Measurements from ENCODE around the gene GBE1.

GBE1 gene

DNA sequence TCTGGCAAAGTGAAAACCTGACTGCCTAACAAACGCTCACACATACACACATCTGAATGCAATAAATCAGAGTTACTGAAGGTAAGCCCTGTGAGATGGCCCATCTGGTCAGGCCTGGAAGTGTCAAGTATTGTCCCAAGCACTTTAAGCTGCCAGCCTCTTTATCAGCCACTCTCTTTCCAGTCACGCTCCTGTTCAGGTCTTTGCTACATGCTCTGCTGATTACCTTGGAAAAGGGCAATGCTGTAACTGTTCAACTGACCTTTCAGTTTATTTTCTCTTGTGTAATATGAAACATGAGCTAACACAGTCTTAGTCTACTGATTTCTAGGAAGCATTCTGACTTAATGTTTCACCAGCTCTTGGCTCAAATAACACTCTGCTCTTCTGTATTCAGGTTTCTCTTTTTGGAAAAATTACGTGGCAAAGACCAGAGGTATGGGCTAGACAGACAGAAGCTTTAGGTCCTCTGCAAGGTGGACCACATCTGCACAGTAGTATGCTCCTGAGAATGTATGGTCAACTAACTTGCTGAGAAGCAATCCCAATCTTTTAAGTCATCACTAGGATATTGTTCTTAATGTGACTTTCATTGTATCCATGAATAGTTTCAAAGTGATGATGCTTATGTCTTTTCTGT lies 44.5 kb downstream of the GBE1 start:
- DNase-seq (ENCODE audit: low read depth, low spot score): no peak
- H3K4me3 ChIP-seq (ENCODE audit: low read length): no peak overlapping the region

DNA sequence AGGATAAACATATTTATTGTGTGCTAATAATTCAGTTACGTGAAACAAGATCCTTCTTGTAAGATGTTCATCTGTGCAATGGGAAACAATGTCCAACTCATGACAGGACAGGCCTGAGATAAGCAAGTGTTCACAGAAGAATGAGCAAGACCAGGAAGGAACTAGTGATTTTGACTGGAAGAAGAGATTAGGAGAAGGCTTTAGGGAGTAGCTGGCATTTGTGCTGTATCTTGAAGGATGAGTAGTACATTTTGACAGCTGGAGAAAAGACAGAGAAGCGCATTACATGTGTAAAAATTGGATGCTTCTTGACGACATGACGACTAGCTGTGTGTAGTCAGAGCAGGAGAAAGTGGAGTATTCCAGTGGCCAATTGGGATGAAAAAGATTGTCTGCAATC lies 48.4 kb downstream of the GBE1 start:
- no peak overlapping the region for H3K4me3 ChIP-seq (ENCODE audit: low read length)
- no peak for DNase-seq (ENCODE audit: low read depth, low spot score)

DNA sequence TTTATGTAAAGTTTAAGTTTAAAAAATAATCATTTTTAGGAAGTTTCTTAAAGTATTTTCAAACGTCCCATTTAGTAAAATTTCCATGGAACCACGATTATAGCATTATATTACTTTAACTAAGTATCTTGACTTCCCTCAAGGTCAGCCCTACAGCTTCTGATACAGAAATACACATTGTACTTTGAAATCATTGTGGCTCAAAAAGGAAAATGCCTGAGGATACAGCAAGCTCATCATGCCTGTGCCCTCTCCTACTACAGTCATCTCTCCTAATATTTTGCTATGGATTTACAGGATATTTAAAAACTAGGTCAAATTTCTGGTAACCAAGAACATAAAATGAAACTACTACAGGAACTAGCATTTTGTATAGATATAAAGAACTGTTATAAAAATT lies 51.8 kb downstream of the GBE1 start:
- DNase-seq (ENCODE audit: low read depth, low spot score): no peak
- H3K4me3 ChIP-seq (ENCODE audit: low read length): no peak overlapping the region

DNA sequence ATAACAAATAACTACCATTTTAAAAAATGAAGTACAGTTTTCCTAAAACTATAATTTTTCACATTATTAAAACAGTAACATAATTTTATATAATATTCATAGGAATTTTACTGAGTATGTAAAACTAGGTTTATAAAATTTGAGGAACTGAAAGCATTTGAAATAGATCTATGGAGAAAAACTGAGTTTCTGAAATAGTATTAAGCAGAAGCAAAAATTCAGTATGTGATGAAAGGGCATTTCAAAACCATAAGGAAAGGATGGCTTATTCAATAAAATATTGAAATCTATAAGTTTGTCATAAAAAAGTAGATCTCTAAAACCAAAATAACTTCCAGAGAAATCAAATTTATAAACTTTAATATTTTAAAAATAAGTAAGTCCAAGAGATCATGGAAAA lies 53.4 kb downstream of the GBE1 start:
- no peak for DNase-seq (ENCODE audit: low read depth, low spot score)
- no peak overlapping the region for H3K4me3 ChIP-seq (ENCODE audit: low read length)

DNA sequence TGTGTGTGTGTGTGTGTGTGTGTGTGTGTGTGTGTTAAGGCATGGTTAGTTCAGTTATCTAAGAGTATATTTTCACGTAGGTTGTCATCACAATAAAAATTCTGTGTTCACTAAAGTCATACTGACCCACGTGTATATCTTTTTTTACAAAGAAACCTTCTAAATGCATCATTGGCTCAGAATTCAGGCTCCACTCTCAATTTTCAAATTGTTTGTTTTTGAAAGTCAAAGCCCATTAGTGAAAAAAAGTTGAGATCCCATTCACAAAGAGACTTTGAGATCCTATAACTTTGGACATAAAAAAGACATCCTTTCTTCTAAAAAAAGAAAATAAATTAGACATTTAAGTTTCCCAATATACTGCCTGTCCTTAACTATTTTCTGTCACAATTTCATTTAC lies 59.3 kb downstream of the GBE1 start:
- no peak overlapping the region for H3K4me3 ChIP-seq (ENCODE audit: low read length)
- DNase-seq (ENCODE audit: low read depth, low spot score): no peak

DNA sequence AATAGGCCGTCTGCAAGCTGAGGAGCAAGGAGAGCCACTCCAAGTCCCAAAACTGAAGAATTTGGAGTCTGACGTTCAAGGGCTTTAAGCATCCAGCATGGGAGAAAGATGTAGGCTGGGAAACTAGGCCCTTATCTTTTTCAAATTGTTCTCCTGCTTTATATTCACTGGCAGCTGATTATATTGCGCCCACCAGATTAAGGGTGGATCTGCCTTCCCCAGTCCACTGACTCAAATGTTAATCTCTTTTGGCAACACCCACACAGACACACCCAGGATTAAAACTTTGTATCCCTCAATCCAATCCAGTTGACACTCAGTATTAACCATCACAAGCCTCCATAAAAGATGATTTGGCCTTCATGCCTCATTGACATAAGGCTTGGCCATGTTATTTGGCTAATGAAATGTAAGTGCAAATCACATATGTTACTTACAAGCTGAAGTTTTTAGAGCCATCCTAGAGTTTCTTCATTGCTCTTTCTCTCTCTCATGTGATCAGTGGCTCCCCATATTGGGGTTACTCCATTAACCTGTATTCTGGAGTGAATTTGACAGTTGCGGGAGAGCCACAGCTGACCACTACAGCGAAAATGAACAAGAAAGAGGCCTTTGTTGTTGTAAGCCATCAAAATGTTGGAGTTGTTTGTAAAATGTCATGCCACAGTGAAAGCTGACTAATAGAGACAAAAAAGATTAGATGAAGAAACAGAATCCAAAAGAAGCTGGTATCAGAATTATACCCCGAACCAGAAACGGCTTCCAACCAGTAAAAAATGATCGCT lies 61.7 kb downstream of the GBE1 start:
- no peak overlapping the region for H3K4me3 ChIP-seq (ENCODE audit: low read length)
- no peak for DNase-seq (ENCODE audit: low read depth, low spot score)

DNA sequence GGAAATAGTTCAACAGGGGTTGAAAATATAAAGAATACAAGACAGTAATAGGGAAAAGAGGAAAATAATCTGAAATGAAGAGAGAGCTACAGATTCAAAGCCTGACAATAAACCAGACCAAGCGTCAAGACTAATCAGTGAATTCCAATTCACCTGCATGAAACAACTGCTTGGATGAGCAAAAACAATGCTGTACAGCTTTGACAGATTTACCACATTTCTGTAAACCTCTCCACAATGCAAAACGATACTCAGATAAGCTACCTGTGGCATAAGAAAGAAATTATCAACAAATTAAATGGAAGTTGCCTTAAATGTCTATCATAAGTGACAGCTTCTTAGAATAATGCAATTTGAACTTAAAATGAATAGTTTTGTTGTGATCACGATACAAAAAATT lies 65.4 kb downstream of the GBE1 start:
- DNase-seq (ENCODE audit: low read depth, low spot score): no peak
- H3K4me3 ChIP-seq (ENCODE audit: low read length): no peak overlapping the region

DNA sequence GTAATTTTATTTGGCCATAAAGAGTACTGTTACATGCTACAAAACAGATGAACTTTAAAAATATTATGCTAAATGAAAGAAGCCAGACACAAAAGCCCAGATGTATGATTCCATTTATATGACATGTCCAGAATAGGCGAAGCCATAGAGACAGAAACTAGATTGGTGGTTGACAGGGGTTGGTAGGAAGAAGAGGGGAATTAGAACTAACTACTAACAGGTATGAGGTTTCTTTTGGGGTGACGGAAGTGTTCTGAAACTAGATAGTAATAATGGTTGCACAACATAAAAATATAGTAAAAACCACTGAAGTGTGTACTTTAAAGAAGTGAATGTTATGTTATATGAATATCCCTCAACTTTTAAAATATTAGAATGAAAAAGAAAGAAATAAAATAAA lies 66.1 kb downstream of the GBE1 start:
- no peak overlapping the region for H3K4me3 ChIP-seq (ENCODE audit: low read length)
- no peak for DNase-seq (ENCODE audit: low read depth, low spot score)

DNA sequence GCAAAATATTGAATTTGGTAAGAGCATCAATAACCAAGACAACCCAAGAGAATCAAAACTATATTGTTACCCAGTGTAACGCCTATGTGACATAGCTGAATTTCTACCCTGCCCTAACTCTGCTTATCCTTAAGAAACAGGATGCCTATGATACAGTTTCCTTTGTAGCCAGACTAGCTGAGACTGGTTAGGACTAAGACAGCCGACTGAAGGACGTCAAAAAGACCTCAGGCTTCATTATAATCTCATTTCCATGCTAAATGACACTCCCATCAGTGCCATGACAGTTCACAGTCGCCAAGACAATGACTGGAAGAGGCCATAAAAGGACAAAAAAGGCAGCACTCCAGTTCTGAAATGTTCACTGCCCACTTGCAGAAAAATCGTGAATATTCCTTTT lies 66.8 kb downstream of the GBE1 start:
- DNase-seq (ENCODE audit: low read depth, low spot score): no peak
- H3K4me3 ChIP-seq (ENCODE audit: low read length): no peak overlapping the region

DNA sequence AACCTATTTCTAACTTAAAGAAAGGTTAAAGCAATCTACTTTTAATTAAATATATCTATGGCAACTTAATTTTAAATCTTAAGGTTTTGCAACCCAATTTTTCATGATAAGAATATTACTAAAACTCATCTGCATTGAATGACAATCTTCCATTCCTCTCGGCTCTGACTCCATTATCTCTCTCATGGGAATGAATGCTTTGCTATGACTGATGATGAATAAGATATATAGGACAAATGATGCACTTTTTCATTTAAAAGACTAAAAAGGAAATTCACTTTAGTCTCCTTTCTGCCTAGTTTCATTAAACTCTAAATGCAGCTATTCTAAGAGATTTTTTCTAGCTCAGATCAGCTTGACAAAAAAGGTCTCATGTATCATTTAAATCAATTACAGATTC lies 68.7 kb downstream of the GBE1 start:
- DNase-seq (ENCODE audit: low read depth, low spot score): no peak

DNA sequence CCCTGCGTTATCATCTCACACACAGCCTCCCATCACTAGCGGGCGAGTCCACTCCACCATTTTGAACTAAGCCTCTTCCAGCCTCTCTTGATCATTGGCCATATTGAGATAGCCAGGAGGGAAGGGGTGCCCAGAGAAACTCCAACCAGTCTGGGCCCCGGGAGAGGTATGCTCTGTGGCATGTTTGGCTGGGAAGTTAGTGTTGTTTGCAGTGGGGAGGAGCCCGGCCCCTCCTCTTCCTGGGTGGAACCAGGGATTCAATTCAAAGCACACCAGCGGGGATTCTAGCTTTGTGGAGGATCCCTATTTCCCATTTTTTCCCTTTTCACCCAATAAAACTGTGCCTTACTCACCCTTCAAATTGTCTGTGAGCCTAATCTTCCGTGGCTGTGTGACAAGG lies 71.8 kb downstream of the GBE1 start:
- no peak for DNase-seq (ENCODE audit: low read depth, low spot score)
- H3K4me3 ChIP-seq (ENCODE audit: low read length): no peak overlapping the region

More for the DNA sequence above, 68.7 kb downstream of the GBE1 start:
- H3K4me3 ChIP-seq (ENCODE audit: low read length): no peak overlapping the region

DNA sequence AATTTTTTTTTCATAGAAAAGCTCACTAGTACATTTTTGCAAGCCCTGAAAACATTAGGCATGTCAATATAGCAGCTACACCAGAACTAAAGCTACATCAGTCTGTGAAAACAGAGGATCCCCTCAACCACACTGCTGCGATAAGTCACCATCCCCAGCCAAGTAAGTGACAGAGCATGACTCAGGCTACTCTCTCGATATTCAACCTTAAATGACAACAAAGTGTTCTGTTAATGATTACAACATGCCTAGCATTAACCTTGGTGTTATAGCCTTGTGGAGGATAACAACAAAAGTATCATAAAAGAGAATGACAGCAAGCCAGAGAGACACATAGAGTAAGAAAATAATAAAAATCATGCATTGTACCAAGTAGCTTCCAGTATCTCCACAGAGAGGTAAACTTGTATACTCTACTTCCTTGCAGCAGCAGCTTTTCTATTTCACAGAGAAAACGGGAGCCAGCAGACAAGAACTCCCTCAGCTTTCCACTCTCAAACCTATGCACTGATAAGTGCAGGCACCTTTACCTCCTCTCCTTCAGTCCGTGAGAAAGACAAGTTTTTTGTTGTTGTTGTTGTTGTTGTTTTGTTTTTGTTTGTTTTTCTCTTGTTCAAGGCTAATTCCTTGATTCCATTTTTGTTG lies 76.6 kb downstream of the GBE1 start:
- DNase-seq (ENCODE audit: low read depth, low spot score): no peak
- H3K4me3 ChIP-seq (ENCODE audit: low read length): no peak overlapping the region

DNA sequence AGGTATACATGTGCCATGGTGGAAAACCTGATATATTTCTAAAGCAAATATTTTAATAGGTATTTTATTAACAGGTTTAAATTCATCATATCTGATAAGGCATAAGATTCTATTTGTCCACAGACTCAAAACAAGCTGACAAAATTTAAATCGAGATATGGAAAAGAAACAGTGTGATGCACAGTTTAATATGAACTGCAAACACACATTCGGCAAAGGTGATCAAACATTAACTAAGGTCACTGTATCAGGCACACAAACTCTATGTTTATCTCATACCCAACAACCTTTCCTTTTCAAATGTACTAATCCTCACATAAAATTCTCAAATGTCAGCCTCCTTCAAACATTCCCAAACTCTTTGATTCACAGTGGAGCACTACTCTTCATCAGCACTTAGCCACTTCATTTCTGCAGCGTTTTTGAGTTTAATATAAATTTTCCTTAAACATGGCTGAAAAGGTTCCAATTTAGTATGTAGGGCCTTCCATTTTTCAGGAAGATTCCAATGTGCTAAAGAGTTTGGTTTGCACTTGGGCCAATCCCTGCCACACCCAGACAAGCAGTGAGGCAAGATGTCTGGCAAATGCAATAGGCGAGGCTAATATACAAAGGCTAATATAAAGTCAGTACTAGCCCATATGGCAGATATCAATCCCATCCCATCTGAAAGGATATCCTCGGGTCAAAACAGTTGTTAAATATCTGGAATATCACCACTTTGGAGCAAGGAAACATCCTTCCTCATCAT lies 84.6 kb downstream of the GBE1 start:
- H3K4me3 ChIP-seq (ENCODE audit: low read length): no peak overlapping the region
- DNase-seq (ENCODE audit: low read depth, low spot score): no peak

DNA sequence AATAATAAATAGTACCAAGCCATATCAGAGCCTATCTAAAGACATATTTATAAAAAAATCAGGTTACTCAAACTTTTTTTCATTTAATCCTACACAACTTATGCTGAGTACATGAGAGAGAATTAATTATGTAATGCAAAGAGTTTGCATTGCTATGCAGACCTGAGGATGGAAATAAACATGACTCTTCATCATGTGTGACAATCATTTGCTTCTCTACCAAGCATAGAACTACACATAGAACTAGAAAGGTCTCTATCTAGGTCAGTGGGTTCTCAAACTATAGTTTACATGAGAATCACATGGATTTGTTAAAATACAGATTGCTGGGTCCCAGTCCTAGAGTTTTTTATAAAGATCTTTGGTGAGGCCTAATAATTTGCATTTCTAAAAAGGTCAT lies 86.8 kb downstream of the GBE1 start:
- DNase-seq (ENCODE audit: low read depth, low spot score): no peak

DNA sequence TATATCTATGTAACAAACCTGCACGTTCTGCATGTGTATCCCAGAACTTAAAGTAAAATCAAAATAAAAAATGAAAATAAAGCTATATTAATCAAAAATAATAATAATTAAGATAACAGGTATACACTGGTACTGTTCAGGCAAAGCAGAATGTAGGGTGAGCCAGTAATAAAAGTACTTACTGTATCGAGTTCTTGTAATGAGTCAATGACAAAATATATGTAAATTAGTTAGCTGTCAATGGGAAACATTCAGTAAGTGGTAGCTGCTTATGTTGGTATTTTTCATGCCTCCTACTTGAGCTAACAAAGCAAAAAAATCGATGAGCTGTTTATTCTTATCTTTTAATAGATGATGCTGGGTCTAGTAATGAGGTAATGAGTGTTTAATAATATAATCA lies 93.2 kb downstream of the GBE1 start:
- no peak overlapping the region for H3K4me3 ChIP-seq (ENCODE audit: low read length)
- DNase-seq (ENCODE audit: low read depth, low spot score): no peak

More for the DNA sequence above, 86.8 kb downstream of the GBE1 start:
- H3K4me3 ChIP-seq (ENCODE audit: low read length): no peak overlapping the region

DNA sequence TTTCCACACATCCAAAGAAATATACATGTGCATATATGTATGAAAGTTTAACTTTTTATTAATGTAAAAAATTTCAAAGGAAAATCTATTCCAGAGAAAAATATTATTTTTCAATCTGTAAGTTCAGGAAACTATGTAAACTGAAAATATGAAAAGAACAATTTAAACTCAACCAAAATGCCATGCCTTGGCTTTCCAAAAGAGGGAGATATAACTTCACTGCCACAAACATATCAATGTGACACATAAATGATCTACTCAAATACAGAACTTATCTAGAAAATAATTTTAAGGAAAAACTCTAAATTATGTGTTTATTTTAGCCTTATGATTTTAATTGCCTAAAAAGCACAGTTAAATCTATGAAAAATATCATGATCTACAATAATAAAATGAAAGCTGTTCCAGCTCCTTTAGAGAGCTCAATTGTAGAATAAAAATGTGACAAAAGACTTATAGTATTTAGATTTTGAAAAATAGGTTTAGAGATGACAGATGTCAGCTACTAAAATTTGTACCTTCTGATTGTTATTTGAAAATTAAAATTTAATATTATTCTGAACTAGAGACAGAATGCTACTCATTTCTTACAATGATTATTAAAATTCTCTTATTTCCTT lies 94.8 kb downstream of the GBE1 start:
- H3K4me3 ChIP-seq (ENCODE audit: low read length): no peak overlapping the region
- DNase-seq (ENCODE audit: low read depth, low spot score): no peak

DNA sequence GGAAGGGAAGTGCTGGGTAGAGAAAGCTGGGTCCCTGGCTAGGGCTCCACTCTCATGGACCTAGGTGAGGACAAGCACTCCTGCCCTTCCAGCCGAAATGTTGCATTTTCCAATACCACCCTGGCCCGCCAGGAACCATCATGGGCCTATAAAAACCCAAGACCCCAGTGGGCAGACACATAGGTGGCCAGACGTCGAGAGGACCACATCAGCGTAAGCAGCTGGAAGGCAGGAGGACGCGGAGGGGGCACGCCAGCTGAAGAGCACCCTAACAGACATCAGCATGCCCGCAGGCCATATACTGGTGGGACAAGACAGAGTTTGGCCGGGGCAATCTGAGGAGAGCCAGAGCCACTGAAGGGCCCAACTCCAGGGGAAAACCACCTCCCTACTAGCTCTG lies 98.3 kb downstream of the GBE1 start:
- DNase-seq (ENCODE audit: low read depth, low spot score): no peak

DNA sequence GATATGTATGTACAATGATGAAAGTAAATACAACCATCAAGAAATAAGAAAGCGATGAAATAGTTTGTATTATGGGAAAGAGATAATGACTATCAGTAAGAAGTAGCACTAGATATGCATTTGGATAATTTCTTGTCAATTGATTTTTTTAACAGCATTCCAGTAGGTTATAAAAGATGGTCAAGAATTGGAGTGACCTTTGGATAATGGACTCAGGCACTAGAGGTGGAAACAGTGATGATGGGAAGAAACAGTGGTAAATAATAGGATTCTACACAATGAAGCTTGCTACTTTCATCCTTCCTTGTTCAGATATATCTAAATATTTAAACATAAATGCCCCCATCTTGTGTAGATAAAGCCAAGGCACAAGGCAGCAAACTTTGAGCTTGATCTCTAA lies 101.4 kb downstream of the GBE1 start:
- no peak overlapping the region for H3K4me3 ChIP-seq (ENCODE audit: low read length)
- DNase-seq (ENCODE audit: low read depth, low spot score): no peak

More for the DNA sequence above, 98.3 kb downstream of the GBE1 start:
- H3K4me3 ChIP-seq (ENCODE audit: low read length): no peak overlapping the region

DNA sequence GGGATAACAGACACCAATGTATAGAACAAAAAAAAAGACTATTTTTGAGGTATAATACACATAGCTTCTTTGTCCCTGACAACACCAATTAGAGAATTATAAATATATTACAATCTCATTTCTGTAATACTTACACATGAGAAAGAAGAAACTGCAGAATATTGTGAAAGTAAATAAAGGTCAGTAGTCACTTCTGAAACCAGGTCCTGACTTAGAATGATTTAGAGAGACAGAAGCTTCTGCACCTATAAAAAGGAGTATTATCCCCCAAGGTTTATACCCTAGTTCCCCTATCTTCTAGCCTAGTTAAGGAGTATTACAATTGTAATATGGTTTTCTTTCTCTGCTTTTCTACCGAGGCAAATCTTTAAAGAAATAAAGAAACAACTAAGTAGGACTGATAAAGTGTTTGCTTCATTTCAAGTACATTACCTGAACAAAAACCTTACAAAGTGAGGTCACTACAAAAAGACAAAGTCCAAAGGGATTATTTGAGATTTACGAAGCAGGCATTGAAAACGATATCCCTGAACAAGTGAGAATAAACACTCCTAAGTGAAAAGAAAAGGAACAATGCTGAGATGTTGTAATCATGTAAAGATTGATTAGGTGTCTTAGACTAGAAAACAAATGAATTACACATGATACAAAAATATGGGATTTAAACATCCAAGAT lies 103.0 kb downstream of the GBE1 start:
- no peak overlapping the region for H3K4me3 ChIP-seq (ENCODE audit: low read length)
- no peak for DNase-seq (ENCODE audit: low read depth, low spot score)
